Subcutaneous adipose tissue (tissue), 4 donors: Measurements from ENCODE around the gene LRRC61. TPM values are rescaled to one million over a fixed set of nuclear protein-coding genes. Genes with fewer than 3 reads are reported as not detected.

Source experiments
- total RNA-seq, 4 donors: library from RNA; depleted of rRNA; stranded (reverse); fragments of >200 nt; gene quantifications; one replicate each; pipeline ENCODE4 v1.1.0, GENCODE V29; 2016
- TF ChIP-seq, protein P1 (sequence below): fragments of 450-650 bp; IDR thresholded peaks from one replicate; pipeline ENCODE4 v1.5.1; 2016; ENCODE audit warnings: low read depth, mild to moderate bottlenecking, control low read depth, antibody characterized with exemption, moderate library complexity

LRRC61 gene
- total RNA-seq, 4 donors from 2014 or later, result 1.6 to 8.4 (median 5.1) TPM

DNA sequence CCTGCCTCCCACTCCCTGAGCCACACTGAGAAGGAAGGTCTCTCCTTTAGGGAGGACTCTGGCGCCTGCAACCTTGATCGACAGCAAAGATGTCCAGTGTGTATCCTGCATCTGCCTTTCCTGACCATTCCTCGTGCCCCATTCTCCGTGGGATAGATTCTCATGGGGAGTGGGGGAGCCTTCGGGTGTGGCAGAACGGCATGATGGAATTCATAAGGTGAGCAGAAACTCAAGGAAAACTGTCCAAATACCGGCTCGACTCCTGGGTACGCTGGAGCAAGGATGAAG is 18.9 kb downstream of the LRRC61 start:
- TF ChIP-seq, protein P1, sequence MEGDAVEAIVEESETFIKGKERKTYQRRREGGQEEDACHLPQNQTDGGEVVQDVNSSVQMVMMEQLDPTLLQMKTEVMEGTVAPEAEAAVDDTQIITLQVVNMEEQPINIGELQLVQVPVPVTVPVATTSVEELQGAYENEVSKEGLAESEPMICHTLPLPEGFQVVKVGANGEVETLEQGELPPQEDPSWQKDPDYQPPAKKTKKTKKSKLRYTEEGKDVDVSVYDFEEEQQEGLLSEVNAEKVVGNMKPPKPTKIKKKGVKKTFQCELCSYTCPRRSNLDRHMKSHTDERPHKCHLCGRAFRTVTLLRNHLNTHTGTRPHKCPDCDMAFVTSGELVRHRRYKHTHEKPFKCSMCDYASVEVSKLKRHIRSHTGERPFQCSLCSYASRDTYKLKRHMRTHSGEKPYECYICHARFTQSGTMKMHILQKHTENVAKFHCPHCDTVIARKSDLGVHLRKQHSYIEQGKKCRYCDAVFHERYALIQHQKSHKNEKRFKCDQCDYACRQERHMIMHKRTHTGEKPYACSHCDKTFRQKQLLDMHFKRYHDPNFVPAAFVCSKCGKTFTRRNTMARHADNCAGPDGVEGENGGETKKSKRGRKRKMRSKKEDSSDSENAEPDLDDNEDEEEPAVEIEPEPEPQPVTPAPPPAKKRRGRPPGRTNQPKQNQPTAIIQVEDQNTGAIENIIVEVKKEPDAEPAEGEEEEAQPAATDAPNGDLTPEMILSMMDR, result no peak

DNA sequence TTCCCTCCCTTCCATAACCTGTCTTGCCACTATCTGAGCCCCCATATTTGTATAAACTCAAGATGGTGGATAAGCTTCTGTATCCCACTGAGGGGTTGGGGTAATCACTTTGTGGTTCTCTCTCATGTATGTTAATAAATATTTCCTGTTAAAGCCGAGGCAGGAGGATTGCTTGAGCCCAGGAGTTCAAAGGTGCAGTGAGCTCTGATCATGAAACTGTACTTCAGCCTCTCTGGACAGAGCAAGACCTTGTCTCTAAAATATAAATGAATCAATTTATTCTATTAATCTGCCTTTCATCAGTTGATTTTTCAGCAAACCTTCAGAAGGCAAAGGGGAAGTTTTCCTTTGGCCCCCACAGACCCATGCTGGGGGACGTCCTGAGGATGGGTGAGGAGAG is 20.1 kb downstream of the LRRC61 start:
- TF ChIP-seq, protein P1, result no peak

DNA sequence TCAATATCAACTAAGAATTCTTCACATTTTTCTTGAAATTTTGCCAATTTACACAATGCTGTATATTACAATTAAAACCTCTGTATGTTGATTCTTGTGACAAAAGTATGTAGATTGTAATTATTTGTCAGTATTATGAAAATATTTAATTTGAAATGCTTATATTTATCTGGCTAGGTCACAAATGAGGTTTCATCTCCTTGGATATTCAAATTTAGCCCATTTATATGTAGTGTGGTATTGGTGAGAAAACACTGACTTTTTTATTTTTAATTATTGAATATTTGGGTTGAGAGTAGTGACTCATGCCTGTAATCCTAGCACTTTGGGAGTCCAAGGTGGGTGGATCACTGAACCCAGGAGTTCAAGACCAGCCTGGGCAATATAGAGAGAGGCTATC is 21.1 kb downstream of the LRRC61 start:
- TF ChIP-seq, protein P1, result no peak

GRCh38 chr7:150345012-150345411 is 21.9 kb downstream of the LRRC61 start:
- TF ChIP-seq, protein P1, result no peak

DNA sequence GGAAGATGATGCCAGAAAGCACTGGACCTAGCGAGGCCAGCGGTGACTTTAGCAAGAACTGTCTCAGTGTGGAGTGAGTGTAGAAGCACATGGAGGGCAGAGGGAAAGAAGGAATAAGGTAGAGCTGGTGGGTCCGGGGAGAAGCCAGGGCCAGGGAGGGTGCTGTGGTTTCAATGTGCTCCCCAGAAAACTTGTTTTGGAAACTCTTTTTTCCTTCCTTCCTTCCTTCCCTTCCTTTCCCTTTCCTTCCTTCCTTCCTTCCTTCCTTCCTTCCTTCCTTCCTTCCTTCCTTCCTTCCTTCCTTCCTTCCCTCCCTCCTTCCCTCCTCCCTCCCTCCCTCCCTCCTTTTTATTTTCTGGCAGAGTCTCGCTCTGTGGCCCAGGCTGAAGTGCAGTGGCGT is 23.8 kb downstream of the LRRC61 start:
- TF ChIP-seq, protein P1, result no peak

DNA sequence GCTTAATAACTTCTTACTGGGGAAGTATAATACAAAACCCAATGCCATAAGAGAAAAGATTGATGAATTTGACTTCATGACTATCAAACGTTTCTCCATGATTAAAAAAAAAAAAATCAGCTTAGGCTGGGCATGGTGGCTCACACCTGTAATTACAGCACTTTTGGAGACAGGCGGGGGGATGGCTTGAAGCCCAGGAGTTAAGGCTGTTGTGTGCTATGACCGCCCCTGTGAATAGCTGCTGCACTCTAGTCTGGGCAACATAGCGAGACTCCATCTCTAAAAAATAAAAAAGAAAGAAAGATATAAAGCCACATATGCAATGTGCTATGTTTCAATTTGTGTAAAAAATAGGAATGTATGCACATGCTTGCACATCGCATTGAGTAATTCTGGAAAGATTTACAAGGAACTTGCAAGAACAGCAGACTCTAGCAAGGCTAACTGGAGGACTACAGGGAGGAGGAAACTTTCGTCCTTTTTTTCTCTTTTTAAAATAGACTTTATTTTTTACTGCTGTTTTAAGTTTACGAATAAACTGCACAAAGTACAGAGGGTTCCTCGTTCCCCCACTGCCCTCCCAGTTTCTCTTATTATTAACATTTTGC is 28.5 kb downstream of the LRRC61 start:
- TF ChIP-seq, protein P1, result no peak

GRCh38 chr7:150355666-150356059 is 32.5 kb downstream of the LRRC61 start:
- TF ChIP-seq, protein P1, result no peak
